ENCODE measurements around the gene ATP6V0C.

The ATP6V0C gene

DNA sequence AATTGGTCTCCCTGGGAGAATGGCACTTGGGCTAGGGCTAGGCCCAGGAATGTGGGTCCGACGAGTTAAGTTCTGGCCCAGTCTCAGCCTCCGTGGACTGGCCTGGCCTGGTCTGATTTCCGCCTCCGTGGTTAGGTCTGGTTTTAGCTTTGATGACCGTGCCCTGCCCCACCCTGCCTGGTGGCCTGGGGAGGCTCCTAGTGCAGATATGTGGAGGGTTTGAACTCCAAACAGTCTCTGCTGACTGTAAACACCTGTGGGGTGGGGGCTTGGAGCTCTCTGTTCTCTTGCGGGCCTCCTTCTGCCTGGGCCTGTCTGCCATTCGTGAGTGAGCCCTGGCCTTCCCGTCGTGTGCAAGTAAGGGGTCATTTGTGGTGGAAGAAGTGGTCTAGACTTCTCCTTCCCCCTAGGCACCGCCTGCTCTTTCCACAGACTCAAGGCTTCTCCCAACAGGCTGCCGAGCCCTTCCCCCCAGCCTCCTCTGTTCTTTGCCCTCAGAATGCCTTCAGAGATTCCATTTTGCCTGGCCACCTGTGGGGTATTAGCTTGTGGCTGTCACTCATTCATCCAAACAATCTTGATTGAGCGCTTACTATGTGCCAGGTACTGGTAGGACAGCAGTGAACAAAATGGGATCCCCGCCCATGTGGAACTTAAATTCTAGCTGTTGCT, 1.6 kb downstream of the ATP6V0C start:
- H3K9me3 ChIP-seq (ENCODE audit: low read length) = no peaks in the 10 kb centered on the region
- H2AFZ ChIP-seq (ENCODE audit: low read depth, low read length) = no peak overlapping the region
- H3K4me1 ChIP-seq (ENCODE audit: insufficient read depth, low read length) = peaks cover 38% of the 10 kb centered on the region
- H3K27me3 ChIP-seq (ENCODE audit: insufficient read depth, low read length) = no peaks in the 10 kb centered on the region
- peak overlapping the region; percentile 54 for H3K4me3 ChIP-seq (ENCODE audit: low read length)
- H3K36me3 ChIP-seq (ENCODE audit: insufficient read depth, low read length) = peaks cover 9% of the 10 kb centered on the region

- peaks cover 46% of the 10 kb centered on the region for H3K4me1 ChIP-seq (ENCODE audit: insufficient read depth, low read length)
- no peaks in the 10 kb centered on the region for H3K27me3 ChIP-seq (ENCODE audit: insufficient read depth, low read length)
- no peak overlapping the region for H3K4me3 ChIP-seq (ENCODE audit: low read length)
- H3K36me3 ChIP-seq (ENCODE audit: insufficient read depth, low read length) = peaks cover 9% of the 10 kb centered on the region
- no peak overlapping the region for H2AFZ ChIP-seq (ENCODE audit: low read depth, low read length)
- H3K9me3 ChIP-seq (ENCODE audit: low read length) = no peaks in the 10 kb centered on the region
Measured at GRCh38 chr16:2516391-2517240, 2.9 kb downstream of the ATP6V0C start.

- Histone ChIP-seq H3K9me3 (ENCODE audit: low read length) (no peaks in the 10 kb centered on the region), H2AFZ (ENCODE audit: low read depth, low read length) (no peak overlapping the region), H3K4me1 (ENCODE audit: insufficient read depth, low read length) (peaks cover 40% of the 10 kb centered on the region), H3K4me3 (ENCODE audit: low read length) (no peak overlapping the region), H3K27me3 (ENCODE audit: insufficient read depth, low read length) (no peaks in the 10 kb centered on the region), H3K36me3 (ENCODE audit: insufficient read depth, low read length) (peaks cover 10% of the 10 kb centered on the region)
Measured at GRCh38 chr16:2517954-2518605, 4.3 kb downstream of the ATP6V0C start.

DNA sequence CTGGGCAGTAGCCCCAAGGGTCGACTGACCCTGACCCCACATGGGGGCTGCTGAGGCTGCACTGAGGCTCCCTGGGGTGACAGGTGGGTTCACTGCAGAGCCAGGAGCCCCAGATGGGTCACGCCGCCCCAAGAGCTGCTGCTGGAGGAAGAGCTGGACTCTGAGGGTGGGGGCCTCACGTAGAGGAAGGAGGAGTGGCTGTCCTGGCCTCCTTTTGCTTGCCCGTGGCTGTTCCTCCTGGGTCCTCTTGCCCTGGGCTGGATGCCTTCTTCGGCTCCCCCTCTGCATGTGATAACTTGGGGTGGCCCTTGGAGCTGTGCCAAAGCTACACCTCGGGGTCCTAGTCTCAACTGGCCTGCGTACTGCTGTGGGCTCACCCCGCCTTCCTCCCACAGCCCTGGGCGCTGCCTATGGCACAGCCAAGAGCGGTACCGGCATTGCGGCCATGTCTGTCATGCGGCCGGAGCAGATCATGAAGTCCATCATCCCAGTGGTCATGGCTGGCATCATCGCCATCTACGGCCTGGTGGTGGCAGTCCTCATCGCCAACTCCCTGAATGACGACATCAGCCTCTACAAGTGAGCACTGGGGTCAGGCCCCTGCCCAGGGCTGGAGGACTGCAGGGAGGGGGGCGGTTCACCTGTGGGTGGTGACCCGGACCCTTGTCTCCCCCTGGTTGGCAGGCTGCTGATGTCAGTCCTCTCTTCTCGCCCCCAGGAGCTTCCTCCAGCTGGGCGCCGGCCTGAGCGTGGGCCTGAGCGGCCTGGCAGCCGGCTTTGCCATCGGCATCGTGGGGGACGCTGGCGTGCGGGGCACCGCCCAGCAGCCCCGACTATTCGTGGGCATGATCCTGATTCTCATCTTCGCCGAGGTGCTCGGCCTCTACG, 5.3 kb downstream of the ATP6V0C start:
- H3K27me3 ChIP-seq (ENCODE audit: insufficient read depth, low read length) = no peaks in the 10 kb centered on the region
- H3K36me3 ChIP-seq (ENCODE audit: insufficient read depth, low read length) = peaks cover 20% of the 10 kb centered on the region
- peaks cover 37% of the 10 kb centered on the region for H3K4me1 ChIP-seq (ENCODE audit: insufficient read depth, low read length)
- no peaks in the 10 kb centered on the region for H3K9me3 ChIP-seq (ENCODE audit: low read length)
- H2AFZ ChIP-seq (ENCODE audit: low read depth, low read length) = no peak overlapping the region
- H3K4me3 ChIP-seq (ENCODE audit: low read length) = no peak overlapping the region

DNA sequence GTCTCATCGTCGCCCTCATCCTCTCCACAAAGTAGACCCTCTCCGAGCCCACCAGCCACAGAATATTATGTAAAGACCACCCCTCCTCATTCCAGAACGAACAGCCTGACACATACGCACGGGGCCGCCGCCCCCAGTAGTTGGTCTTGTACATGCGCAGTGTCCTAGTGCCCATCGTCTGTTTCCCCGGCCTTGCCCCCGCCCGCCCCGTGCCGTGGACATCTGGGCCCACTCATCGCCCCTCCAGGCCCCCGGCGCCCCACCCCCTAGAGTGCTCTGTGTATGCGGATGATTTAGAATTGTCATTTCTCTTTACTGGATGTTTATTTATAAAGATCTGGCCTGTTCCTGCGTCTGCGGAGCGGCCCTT, 5.9 kb downstream of the ATP6V0C start:
- Histone ChIP-seq H3K4me1 (ENCODE audit: insufficient read depth, low read length) (peaks cover 37% of the 10 kb centered on the region), H3K9me3 (ENCODE audit: low read length) (no peaks in the 10 kb centered on the region), H2AFZ (ENCODE audit: low read depth, low read length) (no peak overlapping the region), H3K27me3 (ENCODE audit: insufficient read depth, low read length) (no peaks in the 10 kb centered on the region), H3K36me3 (ENCODE audit: insufficient read depth, low read length) (peaks cover 25% of the 10 kb centered on the region), H3K4me3 (ENCODE audit: low read length) (peak overlapping the region; percentile 73)

- Histone ChIP-seq H3K36me3 (ENCODE audit: insufficient read depth, low read length) (peaks cover 26% of the 10 kb centered on the region), H2AFZ (ENCODE audit: low read depth, low read length) (no peak within 1 kb of the TSS), H3K27me3 (ENCODE audit: insufficient read depth, low read length) (no peaks in the 10 kb centered on the region), H3K4me1 (ENCODE audit: insufficient read depth, low read length) (peaks cover 32% of the 10 kb centered on the region), H3K4me3 (ENCODE audit: low read length) (peak within 1 kb of the TSS; percentile 73), H3K9me3 (ENCODE audit: low read length) (no peaks in the 10 kb centered on the region)
Measured at GRCh38 chr16:2520097-2520783, 6.5 kb downstream of the ATP6V0C start, which contains the start of gene AMDHD2. Gene AMDHD2 (plus strand): TSS chr16:2520371. CDS start chr16:2520459, 88 bp downstream.

GRCh38 chr16:2520784-2521531, 7.2 kb downstream of the ATP6V0C start:
- Histone ChIP-seq H3K4me1 (ENCODE audit: insufficient read depth, low read length) (peaks cover 25% of the 10 kb centered on the region), H3K9me3 (ENCODE audit: low read length) (no peaks in the 10 kb centered on the region), H3K4me3 (ENCODE audit: low read length) (peak overlapping the region; percentile 73), H3K27me3 (ENCODE audit: insufficient read depth, low read length) (no peaks in the 10 kb centered on the region), H2AFZ (ENCODE audit: low read depth, low read length) (no peak overlapping the region), H3K36me3 (ENCODE audit: insufficient read depth, low read length) (peaks cover 26% of the 10 kb centered on the region)

DNA sequence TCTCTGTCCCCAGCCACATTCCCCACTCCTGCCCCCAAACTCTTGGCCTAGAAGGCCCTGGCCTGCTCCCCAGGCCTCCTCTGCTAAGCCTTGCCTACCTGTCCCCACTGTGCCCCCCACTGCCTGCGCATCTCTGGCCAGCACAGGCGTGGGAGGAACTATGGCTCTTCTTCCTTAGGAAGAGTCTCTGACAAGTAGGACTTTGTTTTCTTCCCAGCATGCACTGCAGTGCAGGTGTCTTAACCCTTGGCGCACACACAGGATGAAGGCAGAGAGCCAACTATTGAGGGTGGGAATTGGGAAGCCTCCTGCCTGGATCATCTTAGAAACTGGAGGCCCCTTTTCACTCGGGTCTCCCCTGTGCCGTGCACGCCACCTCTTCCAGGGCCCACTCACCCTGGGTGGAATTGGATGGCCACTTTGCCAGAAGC, 10.1 kb downstream of the ATP6V0C start:
- H3K9me3 ChIP-seq (ENCODE audit: low read length) = no peaks in the 10 kb centered on the region
- H3K4me1 ChIP-seq (ENCODE audit: insufficient read depth, low read length) = peaks cover 18% of the 10 kb centered on the region
- no peak overlapping the region for H3K4me3 ChIP-seq (ENCODE audit: low read length)
- H2AFZ ChIP-seq (ENCODE audit: low read depth, low read length) = no peak overlapping the region
- H3K36me3 ChIP-seq (ENCODE audit: insufficient read depth, low read length) = peaks cover 31% of the 10 kb centered on the region
- H3K27me3 ChIP-seq (ENCODE audit: insufficient read depth, low read length) = no peaks in the 10 kb centered on the region

DNA sequence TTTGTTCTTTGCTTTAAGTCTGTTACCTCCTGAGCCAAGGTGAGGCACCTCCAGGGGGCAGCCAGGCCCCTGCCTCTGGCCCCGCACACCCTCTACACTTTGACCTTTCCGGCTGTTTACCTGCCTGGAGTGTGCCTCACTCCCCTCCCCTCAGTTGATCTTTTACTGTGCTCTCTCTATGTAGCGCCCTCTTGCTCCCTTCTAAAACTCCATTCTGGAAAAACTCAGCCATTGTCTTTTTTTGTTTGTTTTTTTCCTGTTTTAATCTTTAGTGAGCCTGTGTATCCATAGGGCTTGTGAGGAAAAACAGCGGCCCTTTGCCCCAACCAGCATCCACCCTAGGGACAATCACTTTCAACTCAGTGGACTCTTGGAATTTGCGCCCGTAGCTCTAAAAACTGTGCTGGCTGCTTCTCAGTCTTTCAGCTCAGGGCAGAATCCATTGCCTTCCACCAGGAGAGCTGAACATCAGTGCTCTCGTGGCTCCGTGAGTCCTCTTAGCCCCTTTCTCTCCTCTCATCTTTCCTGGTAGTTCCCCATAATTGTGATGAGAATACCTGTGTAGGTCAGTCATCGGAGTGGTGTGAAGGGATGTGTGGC, 10.7 kb downstream of the ATP6V0C start:
- no peaks in the 10 kb centered on the region for H3K9me3 ChIP-seq (ENCODE audit: low read length)
- no peaks in the 10 kb centered on the region for H3K27me3 ChIP-seq (ENCODE audit: insufficient read depth, low read length)
- H3K4me1 ChIP-seq (ENCODE audit: insufficient read depth, low read length) = peaks cover 13% of the 10 kb centered on the region
- H2AFZ ChIP-seq (ENCODE audit: low read depth, low read length) = no peak overlapping the region
- H3K36me3 ChIP-seq (ENCODE audit: insufficient read depth, low read length) = peaks cover 32% of the 10 kb centered on the region
- H3K4me3 ChIP-seq (ENCODE audit: low read length) = no peak overlapping the region

DNA sequence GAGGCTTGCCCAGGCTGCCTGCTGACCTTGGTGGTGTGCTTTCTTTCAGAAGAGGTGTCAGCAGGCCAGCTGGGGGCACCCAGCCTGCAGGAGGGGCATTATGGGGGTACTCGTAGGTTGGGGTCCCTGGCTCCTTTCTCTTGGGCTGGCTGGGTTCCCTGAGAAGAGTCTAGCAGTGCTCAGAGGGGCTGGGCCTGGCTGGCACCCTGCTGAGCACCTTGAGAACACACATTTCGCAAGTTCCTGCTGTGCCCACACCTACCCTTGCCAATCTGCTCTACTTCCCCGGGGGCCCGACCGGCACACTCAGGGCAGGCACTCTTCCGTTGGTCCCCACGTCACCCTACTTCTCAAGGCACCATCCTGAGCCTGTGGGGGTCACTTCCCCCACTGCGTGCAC, 12.4 kb downstream of the ATP6V0C start:
- H3K4me1 ChIP-seq (ENCODE audit: insufficient read depth, low read length) = peaks cover 6% of the 10 kb centered on the region
- no peaks in the 10 kb centered on the region for H3K27me3 ChIP-seq (ENCODE audit: insufficient read depth, low read length)
- no peaks in the 10 kb centered on the region for H3K9me3 ChIP-seq (ENCODE audit: low read length)
- H2AFZ ChIP-seq (ENCODE audit: low read depth, low read length) = no peak overlapping the region
- H3K36me3 ChIP-seq (ENCODE audit: insufficient read depth, low read length) = peaks cover 36% of the 10 kb centered on the region
- H3K4me3 ChIP-seq (ENCODE audit: low read length) = no peak overlapping the region

- H3K27me3 ChIP-seq (ENCODE audit: insufficient read depth, low read length) = no peaks in the 10 kb centered on the region
- peaks cover 36% of the 10 kb centered on the region for H3K36me3 ChIP-seq (ENCODE audit: insufficient read depth, low read length)
- no peaks in the 10 kb centered on the region for H3K9me3 ChIP-seq (ENCODE audit: low read length)
- no peak overlapping the region for H3K4me3 ChIP-seq (ENCODE audit: low read length)
- no peak overlapping the region for H2AFZ ChIP-seq (ENCODE audit: low read depth, low read length)
- peaks cover 7% of the 10 kb centered on the region for H3K4me1 ChIP-seq (ENCODE audit: insufficient read depth, low read length)
Measured at GRCh38 chr16:2527071-2527783, 13.5 kb downstream of the ATP6V0C start.

Data from neuron (in vitro differentiated cells).